MM.1S (cell line): ENCODE results near the gene MPZL1.

ENCODE experiments used
- DNase-seq: peaks from one replicate; pipeline ENCODE4 v3.0.0-alpha.2; 2015
- H2AFZ ChIP-seq: fragments of 300-600 bp; sonication (generic); 2 replicates; pipeline ENCODE4 v1.6.0; 2016; ENCODE audit warnings: antibody characterized with exemption, low read length
- H3F3A ChIP-seq: fragments of 300-600 bp; sonication (generic); 2 replicates; pipeline ENCODE4 v1.6.1; 2016; ENCODE audit warnings: mild to moderate bottlenecking, antibody characterized with exemption, low read length, moderate library complexity, mixed read lengths; ENCODE audit not compliant: insufficient read depth
- H3K27ac ChIP-seq: fragments of 300-600 bp; sonication (generic); 2 replicates; pipeline ENCODE4 v1.5.1; 2016; ENCODE audit warnings: mild to moderate bottlenecking, low read length
- H3K27me3 ChIP-seq: fragments of 300-600 bp; sonication (generic); replicated peaks from 2 replicates; pipeline ENCODE4 v1.6.0; 2016; ENCODE audit warnings: low read length; ENCODE audit not compliant: insufficient read depth
- H3K36me3 ChIP-seq: fragments of 300-600 bp; sonication (generic); replicated peaks from 2 replicates; pipeline ENCODE4 v1.6.1; 2016; ENCODE audit warnings: mild to moderate bottlenecking, low read length, mixed read lengths; ENCODE audit not compliant: insufficient read depth
- H3K4me1 ChIP-seq: fragments of 300-600 bp; sonication (generic); 2 replicates; pipeline ENCODE4 v1.6.1; 2016; ENCODE audit warnings: low read length, mixed read lengths
- H3K4me2 ChIP-seq: fragments of 300-600 bp; sonication (generic); 2 replicates; pipeline ENCODE4 v1.6.0; 2016; ENCODE audit warnings: low read depth, low read length
- H3K4me3 ChIP-seq: fragments of 300-600 bp; sonication (generic); 2 replicates; pipeline ENCODE4 v1.5.1; 2016; ENCODE audit warnings: low read length, mixed read lengths
- H3K79me2 ChIP-seq: fragments of 300-600 bp; sonication (generic); 2 replicates; pipeline ENCODE4 v1.6.1; 2016; ENCODE audit warnings: mixed run types, low read length, mixed read lengths
- H3K9ac ChIP-seq: fragments of 300-600 bp; sonication (generic); 2 replicates; pipeline ENCODE4 v1.6.1; 2016; ENCODE audit warnings: low read length, mixed read lengths
- H3K9me2 ChIP-seq: fragments of 300-600 bp; sonication (generic); replicated peaks from 2 replicates; pipeline ENCODE4 v1.6.1; 2016; ENCODE audit warnings: mild to moderate bottlenecking, low read length, mixed read lengths; ENCODE audit not compliant: insufficient read depth
- H3K9me3 ChIP-seq: fragments of 300-600 bp; sonication (generic); replicated peaks from 2 replicates; pipeline ENCODE4 v1.6.1; 2016; ENCODE audit warnings: mild to moderate bottlenecking, low read length, mixed read lengths; ENCODE audit not compliant: insufficient read depth
- H4K20me1 ChIP-seq: fragments of 300-600 bp; sonication (generic); 2 replicates; pipeline ENCODE4 v1.6.1; 2016; ENCODE audit warnings: mild to moderate bottlenecking, low read length, moderate library complexity, mixed read lengths; ENCODE audit not compliant: insufficient read depth
- EZH2 ChIP-seq: fragments of 300-600 bp; sonication (generic); optimal IDR thresholded peaks from 2 replicates; pipeline ENCODE3; 2017; ENCODE audit warnings: low read depth, mild to moderate bottlenecking, antibody characterized with exemption, low read length, mixed read lengths
- EZH2phosphoT487 ChIP-seq: fragments of 300-600 bp; sonication (generic); IDR thresholded peaks from 2 replicates; pipeline ENCODE4 v1.6.1; 2018; ENCODE audit warnings: antibody characterized with exemption, low read length
- TF ChIP-seq, protein P1 (sequence below): fragments of 300-600 bp; sonication (generic); IDR thresholded peaks from 2 replicates; pipeline ENCODE4 v1.5.1; 2016; ENCODE audit warnings: antibody characterized with exemption, low read length, mixed read lengths

MPZL1 gene

DNA sequence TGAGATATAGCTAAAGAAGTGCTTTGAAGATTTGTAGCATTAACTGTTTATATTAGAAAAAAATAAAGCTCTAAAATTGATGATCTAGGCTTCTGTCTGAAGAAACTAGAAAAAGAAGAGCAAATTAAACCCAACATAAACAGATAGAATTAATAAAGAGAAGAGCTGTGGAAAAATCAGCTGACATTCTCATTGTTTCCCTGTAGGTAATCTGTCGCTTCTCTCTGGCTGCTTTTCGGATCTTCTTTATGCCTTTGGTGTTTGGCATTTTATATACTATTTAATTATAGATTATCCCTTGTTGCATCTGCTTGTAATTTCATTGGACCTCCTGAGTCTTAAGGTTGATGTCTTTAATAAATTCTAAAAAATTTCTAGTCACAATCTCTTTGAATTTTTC lies 59.8 kb downstream of the MPZL1 start:
- TF ChIP-seq EZH2 (no peak), EZH2phosphoT487 (no peak)
- TF ChIP-seq, protein P1, sequence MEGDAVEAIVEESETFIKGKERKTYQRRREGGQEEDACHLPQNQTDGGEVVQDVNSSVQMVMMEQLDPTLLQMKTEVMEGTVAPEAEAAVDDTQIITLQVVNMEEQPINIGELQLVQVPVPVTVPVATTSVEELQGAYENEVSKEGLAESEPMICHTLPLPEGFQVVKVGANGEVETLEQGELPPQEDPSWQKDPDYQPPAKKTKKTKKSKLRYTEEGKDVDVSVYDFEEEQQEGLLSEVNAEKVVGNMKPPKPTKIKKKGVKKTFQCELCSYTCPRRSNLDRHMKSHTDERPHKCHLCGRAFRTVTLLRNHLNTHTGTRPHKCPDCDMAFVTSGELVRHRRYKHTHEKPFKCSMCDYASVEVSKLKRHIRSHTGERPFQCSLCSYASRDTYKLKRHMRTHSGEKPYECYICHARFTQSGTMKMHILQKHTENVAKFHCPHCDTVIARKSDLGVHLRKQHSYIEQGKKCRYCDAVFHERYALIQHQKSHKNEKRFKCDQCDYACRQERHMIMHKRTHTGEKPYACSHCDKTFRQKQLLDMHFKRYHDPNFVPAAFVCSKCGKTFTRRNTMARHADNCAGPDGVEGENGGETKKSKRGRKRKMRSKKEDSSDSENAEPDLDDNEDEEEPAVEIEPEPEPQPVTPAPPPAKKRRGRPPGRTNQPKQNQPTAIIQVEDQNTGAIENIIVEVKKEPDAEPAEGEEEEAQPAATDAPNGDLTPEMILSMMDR: no peak
- H3K9me3 ChIP-seq: no peaks in the 10 kb centered on the region
- no peaks in the 10 kb centered on the region for H3F3A ChIP-seq

DNA sequence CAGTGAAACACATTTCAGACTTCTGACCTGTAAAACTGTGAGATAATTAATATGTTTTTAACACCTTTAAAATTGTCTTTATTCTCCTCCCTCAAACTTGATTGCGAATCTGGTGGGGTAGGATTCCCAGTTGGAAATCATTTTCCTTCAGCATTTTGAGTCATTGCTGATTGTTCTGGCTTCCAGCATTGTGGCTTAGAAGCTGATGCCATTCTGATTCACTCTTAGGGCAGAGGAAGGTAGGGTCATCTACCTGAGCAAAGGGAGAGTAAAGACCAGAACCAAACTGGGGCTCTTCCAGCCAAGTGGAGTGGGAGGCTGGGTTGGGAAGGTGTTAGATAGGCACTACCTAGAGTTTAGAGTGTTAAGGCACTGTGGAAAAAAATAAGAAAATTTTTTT lies 61.2 kb downstream of the MPZL1 start:
- H3K4me3 ChIP-seq: no peak overlapping the region
- no peaks in the 10 kb centered on the region for H3K9me3 ChIP-seq
- no peaks in the 10 kb centered on the region for H3K36me3 ChIP-seq
- H3K27ac ChIP-seq: no peak overlapping the region
- H3K9ac ChIP-seq: no peak overlapping the region
- H3K4me1 ChIP-seq: no peaks in the 10 kb centered on the region
- no peaks in the 10 kb centered on the region for H3F3A ChIP-seq
- H3K4me2 ChIP-seq: no peak overlapping the region
- DNase-seq: no peak
- no peak overlapping the region for H2AFZ ChIP-seq
- H3K27me3 ChIP-seq: no peaks in the 10 kb centered on the region
- TF ChIP-seq, protein P1: no peak
- no peak for TF ChIP-seq EZH2
- TF ChIP-seq EZH2phosphoT487: no peak
- no peaks in the 10 kb centered on the region for H3K9me2 ChIP-seq
- H4K20me1 ChIP-seq: no peaks in the 10 kb centered on the region
- no peaks in the 10 kb centered on the region for H3K79me2 ChIP-seq

More for the DNA sequence above, 59.8 kb downstream of the MPZL1 start:
- Histone ChIP-seq H3K36me3 (no peaks in the 10 kb centered on the region), H3K4me3 (no peak overlapping the region), H3K79me2 (no peaks in the 10 kb centered on the region), H2AFZ (no peak overlapping the region), H3K9me2 (no peaks in the 10 kb centered on the region), H3K4me1 (no peaks in the 10 kb centered on the region), H4K20me1 (no peaks in the 10 kb centered on the region), H3K27me3 (no peaks in the 10 kb centered on the region), H3K9ac (no peak overlapping the region), H3K27ac (no peak overlapping the region), H3K4me2 (no peak overlapping the region)
- DNase-seq: no peak

DNA sequence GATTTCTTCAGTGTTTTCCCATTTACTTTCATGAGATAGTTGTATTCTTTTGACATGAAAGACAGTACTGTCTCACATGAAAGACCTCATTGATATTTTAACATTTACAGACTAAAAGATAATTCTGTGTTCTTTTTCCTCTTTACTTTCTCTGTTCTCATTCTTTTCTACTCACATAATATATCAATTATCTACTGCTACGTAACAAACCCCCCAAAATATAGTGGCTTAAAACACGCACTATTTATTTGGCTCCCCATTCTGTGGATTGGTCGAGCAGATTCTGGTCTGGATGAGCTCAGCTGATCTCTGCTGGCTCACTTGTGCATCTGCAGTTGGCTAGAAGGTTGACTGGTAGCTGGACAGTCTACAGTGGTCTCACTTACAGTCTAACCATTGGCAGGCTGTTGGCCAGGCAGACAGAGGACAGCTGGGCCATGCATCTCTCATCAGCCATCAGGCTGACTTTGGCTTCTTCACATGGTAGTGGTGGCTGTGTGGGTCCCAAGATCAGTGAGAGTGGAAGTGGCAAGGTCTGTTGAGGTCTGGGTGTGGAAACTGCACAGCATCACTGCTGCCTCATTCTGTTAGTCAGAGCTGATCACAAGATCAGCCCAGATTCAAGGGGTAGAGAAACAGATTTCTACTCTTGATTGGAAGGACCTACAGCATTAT lies 63.2 kb downstream of the MPZL1 start:
- Histone ChIP-seq H3F3A (no peaks in the 10 kb centered on the region), H3K4me3 (no peak overlapping the region), H3K9me2 (no peaks in the 10 kb centered on the region), H2AFZ (no peak overlapping the region), H3K4me2 (no peak overlapping the region), H3K4me1 (no peaks in the 10 kb centered on the region), H3K79me2 (no peaks in the 10 kb centered on the region), H4K20me1 (no peaks in the 10 kb centered on the region), H3K9me3 (no peaks in the 10 kb centered on the region), H3K9ac (no peak overlapping the region), H3K27ac (no peak overlapping the region), H3K36me3 (no peaks in the 10 kb centered on the region), H3K27me3 (no peaks in the 10 kb centered on the region)
- TF ChIP-seq, protein P1: no peak
- no peak for TF ChIP-seq EZH2phosphoT487
- no peak for TF ChIP-seq EZH2
- no peak for DNase-seq
